Measurements from ENCODE around the gene UTS2B.

Gene UTS2B

GRCh38 chr3:191298846-191299245, 31.5 kb downstream of the UTS2B start:
- ChIA-PET CTCF (no interaction called here), POLR2A (no interaction called here)
- DNase-seq (ENCODE audit: extremely low spot score), result no peak
- no peak for TF ChIP-seq FOXM1 (IDR thresholded peaks at IDR 0.05; ENCODE audit: borderline replicate concordance)
- TF ChIP-seq HDGF (IDR thresholded peaks at IDR 0.05; ENCODE audit: borderline replicate concordance), result no peak
- TF ChIP-seq CTBP1 (IDR thresholded peaks at IDR 0.05; ENCODE audit: borderline replicate concordance), result no peak
- no peak for TF ChIP-seq TARDBP (IDR thresholded peaks at IDR 0.05)
- TF ChIP-seq SP1 (IDR thresholded peaks at IDR 0.05), result no peak
- TF ChIP-seq FOXA1 (IDR thresholded peaks at IDR 0.05), result no peak
- TF ChIP-seq L3MBTL2 (conservative IDR thresholded peaks at IDR 0.05), result no peak
- no peak for TF ChIP-seq PKNOX1 (IDR thresholded peaks at IDR 0.05)
- no peak for TF ChIP-seq FOXK2 (IDR thresholded peaks at IDR 0.05)
- TF ChIP-seq ARNT (IDR thresholded peaks at IDR 0.05), result no peak
- no peak for TF ChIP-seq NFRKB (IDR thresholded peaks at IDR 0.05)
- TF ChIP-seq SUZ12 (IDR thresholded peaks at IDR 0.05), result no peak
- no peak for TF ChIP-seq BHLHE40 (IDR thresholded peaks at IDR 0.05; ENCODE audit: borderline replicate concordance)
- no peak for TF ChIP-seq ZNF384 (IDR thresholded peaks at IDR 0.05)
- TF ChIP-seq ELF4 (IDR thresholded peaks at IDR 0.05), result no peak
- TF ChIP-seq LEF1 (IDR thresholded peaks at IDR 0.05; ENCODE audit: borderline replicate concordance), result no peak

GRCh38 chr3:191296041-191296541, 34.2 kb downstream of the UTS2B start:
- ChIA-PET CTCF (no interaction called here), POLR2A (no interaction called here)
- no peak for DNase-seq (ENCODE audit: extremely low spot score)
- TF ChIP-seq TARDBP (IDR thresholded peaks at IDR 0.05), result no peak
- no peak for TF ChIP-seq BHLHE40 (IDR thresholded peaks at IDR 0.05; ENCODE audit: borderline replicate concordance)
- no peak for TF ChIP-seq LEF1 (IDR thresholded peaks at IDR 0.05; ENCODE audit: borderline replicate concordance)
- no peak for TF ChIP-seq SUZ12 (IDR thresholded peaks at IDR 0.05)
- TF ChIP-seq HDGF (IDR thresholded peaks at IDR 0.05; ENCODE audit: borderline replicate concordance), result no peak
- no peak for TF ChIP-seq CTBP1 (IDR thresholded peaks at IDR 0.05; ENCODE audit: borderline replicate concordance)
- TF ChIP-seq L3MBTL2 (conservative IDR thresholded peaks at IDR 0.05), result no peak

GRCh38 chr3:191294291-191294690, 36.0 kb downstream of the UTS2B start:
- ChIA-PET CTCF (no interaction called here), POLR2A (no interaction called here)
- no peak for DNase-seq (ENCODE audit: extremely low spot score)
- TF ChIP-seq PKNOX1 (IDR thresholded peaks at IDR 0.05), result 0 out of 2 replicates have a peak, but pooled peaks have one; percentile 7
- no peak for TF ChIP-seq TARDBP (IDR thresholded peaks at IDR 0.05)

- DNase-seq (ENCODE audit: extremely low spot score), result no peak
- TF ChIP-seq BHLHE40 (IDR thresholded peaks at IDR 0.05; ENCODE audit: borderline replicate concordance) (no peak), CTBP1 (IDR thresholded peaks at IDR 0.05; ENCODE audit: borderline replicate concordance) (no peak), PKNOX1 (IDR thresholded peaks at IDR 0.05) (no peak), FOXK2 (IDR thresholded peaks at IDR 0.05) (no peak), ZNF384 (IDR thresholded peaks at IDR 0.05) (no peak)
- ChIA-PET POLR2A (no interaction called here), CTCF (no interaction called here)
Observed at GRCh38 chr3:191292243-191293015, 37.9 kb downstream of the UTS2B start.

- CTCF ChIA-PET, result interaction anchor here (0.6 kb wide), 1 partner anchor 63 kb away, joined by 3 read pairs; no protein-coding TSS in a partner anchor
- no peak for DNase-seq (ENCODE audit: extremely low spot score)
- no peak for TF ChIP-seq BHLHE40 (IDR thresholded peaks at IDR 0.05; ENCODE audit: borderline replicate concordance)
- TF ChIP-seq HDGF (IDR thresholded peaks at IDR 0.05; ENCODE audit: borderline replicate concordance), result no peak
- TF ChIP-seq NFRKB (IDR thresholded peaks at IDR 0.05), result no peak
- TF ChIP-seq ZNF384 (IDR thresholded peaks at IDR 0.05), result no peak
- TF ChIP-seq SP1 (IDR thresholded peaks at IDR 0.05), result no peak
- TF ChIP-seq FOXM1 (IDR thresholded peaks at IDR 0.05; ENCODE audit: borderline replicate concordance), result no peak
- no peak for TF ChIP-seq ARNT (IDR thresholded peaks at IDR 0.05)
- TF ChIP-seq LEF1 (IDR thresholded peaks at IDR 0.05; ENCODE audit: borderline replicate concordance), result no peak
- no peak for TF ChIP-seq FOXA1 (IDR thresholded peaks at IDR 0.05)
- TF ChIP-seq FOXK2 (IDR thresholded peaks at IDR 0.05), result no peak
- TF ChIP-seq TARDBP (IDR thresholded peaks at IDR 0.05), result no peak
- TF ChIP-seq ELF4 (IDR thresholded peaks at IDR 0.05), result no peak
- POLR2A ChIA-PET, result no interaction called here
Observed at GRCh38 chr3:191290311-191291025, 39.9 kb downstream of the UTS2B start.

GRCh38 chr3:191283400-191283799, 46.9 kb downstream of the UTS2B start:
- DNase-seq (ENCODE audit: extremely low spot score), result no peak
- CTCF ChIA-PET, result no interaction called here
- POLR2A ChIA-PET, result no interaction called here
- TF ChIP-seq NFRKB (IDR thresholded peaks at IDR 0.05), result no peak
- TF ChIP-seq BHLHE40 (IDR thresholded peaks at IDR 0.05; ENCODE audit: borderline replicate concordance), result no peak
- TF ChIP-seq L3MBTL2 (conservative IDR thresholded peaks at IDR 0.05), result no peak
- no peak for TF ChIP-seq HDGF (IDR thresholded peaks at IDR 0.05; ENCODE audit: borderline replicate concordance)
- no peak for TF ChIP-seq SUZ12 (IDR thresholded peaks at IDR 0.05)
- no peak for TF ChIP-seq LEF1 (IDR thresholded peaks at IDR 0.05; ENCODE audit: borderline replicate concordance)
- no peak for TF ChIP-seq TARDBP (IDR thresholded peaks at IDR 0.05)
- TF ChIP-seq CTBP1 (IDR thresholded peaks at IDR 0.05; ENCODE audit: borderline replicate concordance), result no peak
- no peak for TF ChIP-seq FOXM1 (IDR thresholded peaks at IDR 0.05; ENCODE audit: borderline replicate concordance)
- no peak for TF ChIP-seq ARNT (IDR thresholded peaks at IDR 0.05)
- no peak for TF ChIP-seq ZNF384 (IDR thresholded peaks at IDR 0.05)
- TF ChIP-seq SP1 (IDR thresholded peaks at IDR 0.05), result no peak
- no peak for TF ChIP-seq PKNOX1 (IDR thresholded peaks at IDR 0.05)
- no peak for TF ChIP-seq FOXK2 (IDR thresholded peaks at IDR 0.05)
- no peak for TF ChIP-seq ELF4 (IDR thresholded peaks at IDR 0.05)
- no peak for TF ChIP-seq FOXA1 (IDR thresholded peaks at IDR 0.05)
